Vagina (tissue), 2 donors: Measurements from ENCODE around the gene OS9. TPM values are rescaled to one million over a fixed set of nuclear protein-coding genes. Genes with fewer than 3 reads are reported as not detected.

Experiments
- DNase-seq, 2 donors: peaks; one replicate each; pipeline ENCODE4 v3.0.0-alpha.2; 2017; ENCODE audit errors: extremely low spot score in 2 of 2
- H3K27ac ChIP-seq: fragments of 200-600 bp; sonication (generic); one replicate; pipeline ENCODE4 v1.5.1; 2019
- H3K27me3 ChIP-seq: fragments of 200-600 bp; sonication (generic); one replicate; pipeline ENCODE4 v1.5.1; 2019
- H3K36me3 ChIP-seq, 2 donors: fragments of 200-600 bp; sonication (generic); one replicate each; pipeline ENCODE4 v1.5.1; 2017 to 2019
- H3K4me1 ChIP-seq: fragments of 200-600 bp; sonication (generic); one replicate; pipeline ENCODE4 v1.5.1; 2019
- H3K4me3 ChIP-seq, 2 donors: fragments of 200-600 bp; sonication (generic); 1 replicate in 1 of 2; 2 replicates in 1 of 2; pipeline ENCODE4 v1.5.1; 2016 to 2019
- H3K9me3 ChIP-seq: fragments of 200-600 bp; sonication (generic); one replicate; pipeline ENCODE4 v1.5.1; 2019
- CTCF ChIP-seq, 3 experiments: fragments of 450-650 bp in 2 of 3; fragments of 200-600 bp in 1 of 3; sonication (generic) in 1 of 3; IDR thresholded peaks; one replicate each; pipeline ENCODE4 v1.5.1; 2017 to 2019; ENCODE audit warnings: antibody characterized with exemption in 3 of 3, mild to moderate bottlenecking in 2 of 3, moderate library complexity in 2 of 3
- POLR2A ChIP-seq, 2 donors: fragments of 450-650 bp; IDR thresholded peaks; one replicate each; pipeline ENCODE4 v1.6.1; 2017; ENCODE audit warnings: antibody characterized with exemption in 2 of 2, mild to moderate bottlenecking in 2 of 2, moderate library complexity in 2 of 2
- POLR2AphosphoS5 ChIP-seq, 2 donors: sonication (generic); formaldehyde crosslinking; IDR thresholded peaks; one replicate each; pipeline ENCODE4 v1.9.0; 2017; ENCODE audit warnings: antibody characterized with exemption in 2 of 2, mild to moderate bottlenecking in 2 of 2, low read depth in 1 of 2; ENCODE audit not compliant: insufficient read depth in 1 of 2
- intact Hi-C: fragments of 100-400 bp; cut with DNase I; formaldehyde crosslinking; loops from one replicate; pipeline ENCODE4 v1.15.1; 2023
- total RNA-seq: library from RNA; depleted of rRNA; stranded (reverse); fragments of >200 nt; gene quantifications from one replicate; pipeline ENCODE4 v1.2.3, GENCODE V29; 2016

The OS9 gene
- total RNA-seq, 1 donor from 2014 or later, result 105 TPM

DNA sequence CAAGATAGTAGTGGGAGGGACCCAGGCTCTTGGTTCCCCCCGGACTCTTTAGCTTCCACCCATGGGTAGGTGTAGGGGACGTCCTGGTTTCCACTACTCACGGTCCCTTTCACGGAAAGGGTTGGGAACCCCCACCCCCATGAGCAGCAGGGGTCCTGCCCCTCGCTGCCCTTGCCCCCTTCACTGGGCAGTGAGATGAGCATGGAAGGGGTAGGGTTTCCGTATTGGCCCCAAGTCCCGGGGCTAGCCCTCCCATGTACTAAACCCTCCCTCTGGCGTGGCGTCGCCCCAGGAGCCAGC lies 31.9 kb downstream of the OS9 start:
- DNase-seq, result peak in 1 of 2 donors; percentile 89
- intact Hi-C loops, result loop anchor here (2.0 kb wide), 1 partner anchor 57 kb away; the partner anchor contains the start of gene TSFM

DNA sequence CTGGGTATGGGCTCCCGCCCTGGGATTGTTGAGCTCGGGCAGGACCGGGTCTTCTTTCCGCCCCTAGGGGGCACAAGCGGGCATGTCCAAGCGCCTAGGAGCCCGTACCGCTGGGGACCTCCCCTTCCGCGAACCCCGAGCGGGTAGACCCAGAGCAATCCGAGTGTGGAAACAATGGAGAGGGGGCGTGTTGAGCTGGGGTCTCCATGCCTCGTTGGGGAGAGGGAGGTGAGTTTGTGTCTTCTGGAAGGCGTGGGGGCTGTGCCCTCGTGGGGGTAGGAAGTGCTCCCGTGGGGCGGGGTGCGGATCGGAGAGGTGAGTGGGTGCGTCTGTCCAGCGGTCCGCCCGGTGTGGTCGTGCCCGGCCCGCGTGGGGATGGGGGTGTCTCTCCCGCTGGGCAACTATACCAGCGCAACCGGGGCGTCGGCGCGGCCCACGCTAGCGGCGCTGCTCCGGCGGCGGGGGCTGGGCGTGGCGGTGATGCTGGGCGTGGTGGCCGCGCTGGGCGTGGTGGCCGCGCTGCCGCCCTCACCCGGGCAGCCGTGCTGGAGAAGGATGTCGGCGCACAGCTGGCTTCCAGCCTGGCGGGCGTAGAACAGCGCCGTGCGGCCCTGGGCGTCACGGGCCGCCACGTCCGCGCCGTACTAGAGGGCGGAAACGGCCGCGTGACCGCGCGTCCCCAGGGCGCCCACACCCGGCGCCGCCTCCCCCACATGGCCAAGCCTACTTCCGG lies 32.4 kb downstream of the OS9 start:
- DNase-seq, result peak; percentile 84 to 85

More for the DNA sequence above, 31.9 kb downstream of the OS9 start:
- Histone ChIP-seq H3K4me1 (peaks cover 10% of the 10 kb centered on the region), H3K4me3 (peak overlapping the region; percentile 63 to 66), H3K27me3 (no peaks in the 10 kb centered on the region), H3K36me3 (peaks cover 0 to 8% of the 10 kb centered on the region in 2 donors), H3K9me3 (no peaks in the 10 kb centered on the region), H3K27ac (peak overlapping the region; percentile 58)
- TF ChIP-seq CTCF (IDR thresholded peaks at IDR 0.05) (no peak), POLR2A (IDR thresholded peaks at IDR 0.05) (no peak), POLR2AphosphoS5 (IDR thresholded peaks at IDR 0.05; ENCODE audit: insufficient read depth in 1 of 2, low read depth in 1 of 2) (no peak)

GRCh38 chr12:57726884-57727757 lies 33.2 kb downstream of the OS9 start:
- H3K27me3 ChIP-seq, result no peaks in the 10 kb centered on the region
- no peaks in the 10 kb centered on the region for H3K36me3 ChIP-seq
- H3K4me3 ChIP-seq, result peak overlapping the region; percentile 63 to 66
- DNase-seq, result peak; percentile 83 to 87
- no peak for TF ChIP-seq POLR2AphosphoS5 (IDR thresholded peaks at IDR 0.05; ENCODE audit: insufficient read depth in 1 of 2, low read depth in 1 of 2)
- no peak for TF ChIP-seq POLR2A (IDR thresholded peaks at IDR 0.05)
- TF ChIP-seq CTCF (IDR thresholded peaks at IDR 0.05), result peak in 1 of 3 experiments; percentile 2
- intact Hi-C loops, result no loop called here
- H3K9me3 ChIP-seq, result no peaks in the 10 kb centered on the region
- peaks cover 10% of the 10 kb centered on the region for H3K4me1 ChIP-seq
- H3K27ac ChIP-seq, result peak overlapping the region; percentile 58

More for the DNA sequence above, 32.4 kb downstream of the OS9 start:
- H3K27me3 ChIP-seq, result no peaks in the 10 kb centered on the region
- intact Hi-C loops, result no loop called here
- peak overlapping the region; percentile 63 to 66 for H3K4me3 ChIP-seq
- H3K4me1 ChIP-seq, result peaks cover 10% of the 10 kb centered on the region
- no peaks in the 10 kb centered on the region for H3K9me3 ChIP-seq
- H3K27ac ChIP-seq, result peak overlapping the region; percentile 58
- TF ChIP-seq POLR2AphosphoS5 (IDR thresholded peaks at IDR 0.05; ENCODE audit: insufficient read depth in 1 of 2, low read depth in 1 of 2) (peak in 1 of 2 donors; percentile 31), POLR2A (IDR thresholded peaks at IDR 0.05) (no peak), CTCF (IDR thresholded peaks at IDR 0.05) (peak; percentile 21 to 63 (median 52))
- peaks cover 0 to 4% of the 10 kb centered on the region in 2 donors for H3K36me3 ChIP-seq

DNA sequence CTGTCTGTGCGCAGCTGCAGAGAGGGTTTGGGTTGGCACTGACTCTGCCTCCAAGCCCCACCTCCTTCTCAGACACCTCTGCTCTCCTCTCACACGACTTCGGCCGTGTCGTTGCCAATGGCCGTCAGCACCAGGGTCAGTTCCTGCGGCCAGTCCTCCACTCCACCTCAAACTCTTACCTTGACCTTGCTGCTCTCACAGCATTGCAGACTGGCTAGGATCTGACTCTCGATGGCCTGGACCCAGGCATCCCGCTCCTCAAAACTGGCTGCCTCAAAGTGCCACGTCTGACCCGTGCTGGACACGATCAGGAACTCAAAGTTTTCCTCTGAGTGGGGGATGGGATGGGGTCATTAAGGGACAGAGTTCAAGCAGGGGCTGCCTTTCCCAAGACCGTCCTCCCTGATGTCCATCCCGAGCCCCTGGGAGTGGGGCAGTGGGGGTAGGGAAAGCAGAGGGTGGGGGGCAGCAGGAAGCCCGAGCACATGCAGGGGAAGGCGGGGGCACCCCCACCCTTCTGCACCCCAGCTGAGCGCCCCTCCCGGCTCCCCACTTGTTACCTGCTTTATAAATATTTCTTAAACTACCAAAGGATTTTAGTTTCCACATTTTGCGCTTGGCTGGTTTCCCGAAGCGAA lies 33.9 kb downstream of the OS9 start:
- TF ChIP-seq CTCF (IDR thresholded peaks at IDR 0.05), result no peak
- no peak for TF ChIP-seq POLR2A (IDR thresholded peaks at IDR 0.05)
- no peak for TF ChIP-seq POLR2AphosphoS5 (IDR thresholded peaks at IDR 0.05; ENCODE audit: insufficient read depth in 1 of 2, low read depth in 1 of 2)
- H3K36me3 ChIP-seq, result no peaks in the 10 kb centered on the region
- DNase-seq, result peak in 1 of 2 donors; percentile 74
- no peak overlapping the region for H3K4me3 ChIP-seq
- intact Hi-C loops, result no loop called here
- H3K4me1 ChIP-seq, result peaks cover 10% of the 10 kb centered on the region
- no peaks in the 10 kb centered on the region for H3K27me3 ChIP-seq
- H3K27ac ChIP-seq, result no peak overlapping the region
- H3K9me3 ChIP-seq, result no peaks in the 10 kb centered on the region
